SK-N-MC (cell line): Measurements from ENCODE around the gene ZNF829.

Source experiments
- DNase-seq: peaks from one replicate; pipeline ENCODE4 v3.0.0-alpha.2; 2011; ENCODE audit warnings: low read depth, low spot score
- H3K27ac ChIP-seq: fragments of 200-600 bp; sonication (generic); 2 replicates; pipeline ENCODE4 v1.5.1; 2016; ENCODE audit warnings: mixed run types
- H3K36me3 ChIP-seq: fragments of 200-600 bp; sonication (generic); 2 replicates; pipeline ENCODE4 v1.6.1; 2017; ENCODE audit warnings: antibody characterized with exemption, low read length, mixed read lengths; ENCODE audit not compliant: insufficient read depth
- H3K4me3 ChIP-seq: fragments of 200-600 bp; sonication (generic); 2 replicates; pipeline ENCODE4 v1.5.1; 2016
- H3K9ac ChIP-seq: fragments of 200-600 bp; sonication (generic); 2 replicates; pipeline ENCODE4 v1.8.0; 2017; ENCODE audit warnings: mixed run types, mixed read lengths; ENCODE audit not compliant: insufficient read length
- H3K9me3 ChIP-seq: fragments of 200-600 bp; sonication (generic); 2 replicates; pipeline ENCODE4 v1.6.1; 2017; ENCODE audit warnings: low read depth, mild to moderate bottlenecking, antibody characterized with exemption, low read length, moderate library complexity, mixed read lengths
- EZH2 ChIP-seq: fragments of 200-600 bp; sonication (generic); IDR thresholded peaks from one replicate; pipeline ENCODE4 v1.6.1; 2017; ENCODE audit warnings: antibody characterized with exemption
- FOXP2 ChIP-seq: optimal IDR thresholded peaks from 2 replicates; pipeline ENCODE3; 2011; ENCODE audit warnings: mild to moderate bottlenecking, moderate library complexity; ENCODE audit not compliant: insufficient read depth; ENCODE audit errors: extremely low read length, control extremely low read depth
- POLR2AphosphoS5 ChIP-seq: IDR thresholded peaks from 2 replicates; pipeline ENCODE4 v1.6.1; 2012; ENCODE audit warnings: mild to moderate bottlenecking, low read depth, low read length, borderline replicate concordance

Gene ZNF829

GRCh38 chr19:36898422-36898821, 17.7 kb downstream of the ZNF829 start:
- Histone ChIP-seq H3K36me3 (peaks cover 5% of the 10 kb centered on the region; the same call in 1 of the 2 replicates), H3K9me3 (peaks cover 18% of the 10 kb centered on the region; the same call in 1 of the 2 replicates), H3K27ac (no peak overlapping the region), H3K4me3 (no peak overlapping the region), H3K9ac (no peak overlapping the region)
- DNase-seq: no peak
- TF ChIP-seq FOXP2: no peak
- no peak for TF ChIP-seq POLR2AphosphoS5
- no peak for TF ChIP-seq EZH2

DNA sequence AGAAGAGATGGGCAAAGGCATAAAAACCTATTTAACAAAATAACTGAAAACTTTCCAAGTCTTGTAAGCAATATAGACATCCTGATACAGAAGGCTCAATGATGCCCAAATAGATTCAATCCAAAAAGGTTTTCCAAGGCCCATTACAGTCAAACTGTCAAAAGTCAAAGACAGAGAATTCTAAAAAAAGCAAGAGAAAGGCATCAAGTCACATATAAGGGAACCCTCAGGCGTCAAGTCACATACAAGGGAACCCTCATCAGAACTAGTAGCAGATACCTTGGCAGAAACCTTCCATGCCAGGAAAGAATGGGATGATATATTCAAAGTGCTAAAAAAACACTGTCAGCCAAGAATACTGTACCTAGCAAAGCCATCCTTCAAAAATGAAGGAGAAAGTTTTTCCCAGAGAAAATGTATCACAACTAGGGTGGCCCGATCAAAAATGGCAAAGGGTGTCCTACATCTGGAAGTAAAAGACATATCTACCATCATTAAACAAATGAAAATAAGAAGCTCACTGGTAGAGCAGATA, 21.2 kb downstream of the ZNF829 start:
- H3K36me3 ChIP-seq: peaks cover 11% of the 10 kb centered on the region; the same call in 1 of the 2 replicates
- peaks cover 25% of the 10 kb centered on the region; the same call in 1 of the 2 replicates for H3K9me3 ChIP-seq
- H3K4me3 ChIP-seq: no peak overlapping the region

GRCh38 chr19:36891768-36892357, 24.2 kb downstream of the ZNF829 start:
- no peak for TF ChIP-seq EZH2
- peaks cover 21% of the 10 kb centered on the region; the same call in 1 of the 2 replicates for H3K9me3 ChIP-seq
- DNase-seq: no peak
- no peak overlapping the region for H3K9ac ChIP-seq
- H3K27ac ChIP-seq: no peak overlapping the region
- peaks cover 11% of the 10 kb centered on the region; the same call in 1 of the 2 replicates for H3K36me3 ChIP-seq
- no peak overlapping the region for H3K4me3 ChIP-seq

More for the DNA sequence above, 21.2 kb downstream of the ZNF829 start:
- TF ChIP-seq POLR2AphosphoS5 (no peak), EZH2 (no peak), FOXP2 (no peak)
- Histone ChIP-seq H3K27ac (no peak overlapping the region), H3K9ac (no peak overlapping the region)
- DNase-seq: no peak

DNA sequence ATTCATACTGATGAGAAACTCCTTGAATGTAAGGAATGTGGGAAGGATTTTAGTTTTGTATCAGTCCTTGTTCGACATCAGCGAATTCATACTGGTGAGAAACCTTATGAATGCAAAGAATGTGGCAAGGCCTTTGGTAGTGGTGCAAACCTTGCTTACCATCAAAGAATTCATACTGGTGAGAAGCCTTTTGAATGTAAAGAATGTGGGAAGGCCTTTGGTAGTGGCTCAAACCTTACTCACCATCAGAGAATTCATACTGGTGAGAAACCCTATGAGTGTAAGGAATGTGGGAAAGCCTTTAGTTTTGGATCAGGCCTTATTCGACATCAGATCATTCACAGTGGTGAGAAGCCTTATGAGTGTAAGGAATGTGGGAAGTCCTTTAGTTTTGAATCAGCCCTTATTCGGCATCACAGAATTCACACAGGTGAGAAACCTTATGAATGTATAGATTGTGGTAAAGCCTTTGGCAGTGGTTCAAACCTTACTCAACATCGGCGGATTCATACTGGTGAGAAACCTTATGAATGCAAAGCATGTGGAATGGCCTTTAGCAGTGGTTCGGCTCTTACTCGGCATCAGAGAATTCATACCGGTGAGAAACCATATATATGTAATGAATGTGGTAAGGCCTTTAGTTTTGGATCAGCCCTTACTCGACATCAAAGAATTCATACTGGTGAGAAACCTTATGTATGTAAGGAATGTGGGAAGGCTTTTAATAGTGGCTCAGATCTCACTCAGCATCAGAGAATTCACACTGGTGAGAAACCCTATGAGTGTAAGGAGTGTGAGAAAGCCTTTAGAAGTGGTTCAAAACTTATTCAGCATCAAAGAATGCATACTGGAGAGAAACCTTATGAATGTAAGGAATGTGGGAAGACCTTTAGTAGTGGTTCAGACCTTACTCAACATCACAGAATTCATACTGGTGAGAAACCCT, 38.8 kb downstream of the ZNF829 start:
- TF ChIP-seq FOXP2 (no peak), POLR2AphosphoS5 (no peak), EZH2 (no peak)
- peaks cover 25% of the 10 kb centered on the region for H3K9me3 ChIP-seq
- peaks cover 17% of the 10 kb centered on the region for H3K36me3 ChIP-seq
- no peak overlapping the region for H3K27ac ChIP-seq
- H3K4me3 ChIP-seq: no peak overlapping the region
- H3K9ac ChIP-seq: no peak overlapping the region
- DNase-seq: no peak

DNA sequence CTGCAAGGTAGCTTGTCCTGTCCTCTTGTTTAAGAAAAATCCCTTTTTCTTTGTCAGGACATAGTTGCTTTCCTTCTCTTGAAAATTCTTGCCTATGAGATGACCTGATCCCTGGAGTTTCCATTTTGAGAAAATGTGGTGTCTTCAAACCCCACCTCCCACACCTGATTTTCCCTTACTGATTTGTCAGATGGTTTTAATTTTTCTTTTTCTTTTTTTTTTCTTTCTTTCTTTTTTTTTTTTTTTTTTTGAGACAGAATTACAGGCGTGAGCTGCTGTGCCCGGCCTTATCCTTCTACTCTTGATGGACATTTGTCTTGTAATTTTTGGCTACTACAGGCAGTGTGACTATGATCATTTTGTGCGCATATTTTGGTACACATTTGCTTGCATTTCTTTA, 64.2 kb downstream of the ZNF829 start:
- no peak for DNase-seq
- peaks cover 13% of the 10 kb centered on the region; the same call in 1 of the 2 replicates for H3K9me3 ChIP-seq
- H3K9ac ChIP-seq: no peak overlapping the region
- H3K27ac ChIP-seq: no peak overlapping the region
- peak overlapping the region; percentile 90 for H3K4me3 ChIP-seq
- TF ChIP-seq FOXP2 (no peak), EZH2 (no peak), POLR2AphosphoS5 (no peak)
- peaks cover 32% of the 10 kb centered on the region for H3K36me3 ChIP-seq

GRCh38 chr19:36850559-36851442, 65.3 kb downstream of the ZNF829 start, which contains the start of gene ZNF345:
TSS of gene ZNF345 (plus strand) at chr19:36850876. CDS start at chr19:36876831, 25,955 bp downstream.
- peak within 1 kb of the TSS; percentile 92 for H3K9ac ChIP-seq
- H3K4me3 ChIP-seq: peak within 1 kb of the TSS; percentile 90
- H3K9me3 ChIP-seq: peaks cover 11% of the 10 kb centered on the region; the same call in 1 of the 2 replicates
- DNase-seq: peak; percentile 93
- H3K27ac ChIP-seq: no peak within 1 kb of the TSS
- peaks cover 21% of the 10 kb centered on the region for H3K36me3 ChIP-seq
- TF ChIP-seq POLR2AphosphoS5 (peak; percentile 88), FOXP2 (no peak)

- H3K9me3 ChIP-seq: peaks cover 7% of the 10 kb centered on the region; the same call in 1 of the 2 replicates
- TF ChIP-seq EZH2 (no peak), POLR2AphosphoS5 (no peak; the same call in none of the 2 replicates), FOXP2 (no peak)
- H3K36me3 ChIP-seq: peaks cover 17% of the 10 kb centered on the region; the same call in 1 of the 2 replicates
- H3K4me3 ChIP-seq: peak overlapping the region; percentile 90
- no peak overlapping the region; the same call in 1 of the 2 replicates for H3K27ac ChIP-seq
- H3K9ac ChIP-seq: peak overlapping the region; percentile 92
- DNase-seq: peak; percentile 56
These were observed 66.2 kb downstream of the ZNF829 start for GRCh38 chr19:36849701-36850558.
